HK-2 (cell line): Measurements from ENCODE around the gene ANKRD55.
"Not testable (repeated sequence)": the region's sequence is repeated elsewhere in the genome, so short reads cannot be mapped to it uniquely, and the experiment has no call there.

Experiments used
- DNase-seq: peaks from one replicate; pipeline ENCODE4 v3.0.0-alpha.2; 2018; ENCODE audit not compliant: unreplicated experiment

Gene ANKRD55

GRCh38 chr5:56253126-56253525 lies 20.0 kb upstream of the ANKRD55 start:
- no peak for DNase-seq

DNA sequence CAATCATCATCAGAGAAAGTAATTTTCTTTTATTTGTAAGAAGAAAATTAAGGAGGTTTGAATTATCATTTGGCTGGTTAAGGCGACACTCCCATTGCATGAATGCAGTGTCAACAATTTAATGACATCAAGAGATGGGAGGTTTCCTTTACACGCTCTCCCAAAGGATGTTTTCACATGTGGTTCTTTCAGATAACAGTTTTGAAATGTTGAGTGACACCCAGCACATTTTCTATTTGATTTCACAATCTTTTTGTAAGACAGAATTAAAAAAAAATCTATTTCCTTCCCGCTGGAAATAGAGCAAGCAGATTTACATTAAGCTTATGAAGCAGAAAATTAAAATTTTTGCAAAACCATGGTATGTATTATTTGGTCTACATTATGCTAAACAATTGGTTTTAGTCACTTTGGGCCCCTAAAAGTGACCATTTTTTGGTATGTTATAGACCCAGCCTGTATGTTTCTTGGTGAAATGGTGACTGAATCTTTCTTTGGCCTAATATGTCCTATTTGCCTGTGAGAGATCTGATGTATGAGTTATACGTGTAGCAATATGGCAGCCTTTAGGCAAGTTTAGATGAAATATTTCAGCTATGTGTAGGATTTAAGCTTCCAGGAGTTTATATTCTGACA lies 18.9 kb upstream of the ANKRD55 start:
- DNase-seq: no peak

DNA sequence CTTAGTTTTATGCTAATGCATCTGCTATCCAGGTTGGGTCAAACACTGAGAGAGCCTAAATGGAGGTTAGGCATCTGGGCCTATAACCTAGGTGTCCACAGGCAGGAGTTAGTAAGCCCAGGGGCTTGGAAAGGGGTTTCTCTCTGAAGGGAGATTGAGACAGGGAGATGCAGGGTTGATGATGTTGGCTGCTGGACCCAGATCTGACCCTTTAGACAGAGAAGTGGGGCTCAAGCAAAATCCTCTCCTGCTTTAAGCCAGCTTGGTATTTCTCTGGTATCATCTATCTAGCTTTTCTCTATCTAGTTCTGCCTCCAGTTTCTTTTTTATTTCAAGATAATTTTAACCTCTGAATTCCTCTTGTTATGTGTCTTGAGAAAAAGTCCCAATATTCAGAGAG lies 18.3 kb upstream of the ANKRD55 start:
- no peak for DNase-seq

GRCh38 chr5:56250011-56250410 lies 16.9 kb upstream of the ANKRD55 start:
- DNase-seq: no peak

GRCh38 chr5:56249085-56249484 lies 16.0 kb upstream of the ANKRD55 start:
- DNase-seq: not testable (repeated sequence)

- DNase-seq: no peak
Measured at GRCh38 chr5:56247592-56247991, 14.5 kb upstream of the ANKRD55 start.

GRCh38 chr5:56246769-56247168 lies 13.6 kb upstream of the ANKRD55 start:
- no peak for DNase-seq

DNA sequence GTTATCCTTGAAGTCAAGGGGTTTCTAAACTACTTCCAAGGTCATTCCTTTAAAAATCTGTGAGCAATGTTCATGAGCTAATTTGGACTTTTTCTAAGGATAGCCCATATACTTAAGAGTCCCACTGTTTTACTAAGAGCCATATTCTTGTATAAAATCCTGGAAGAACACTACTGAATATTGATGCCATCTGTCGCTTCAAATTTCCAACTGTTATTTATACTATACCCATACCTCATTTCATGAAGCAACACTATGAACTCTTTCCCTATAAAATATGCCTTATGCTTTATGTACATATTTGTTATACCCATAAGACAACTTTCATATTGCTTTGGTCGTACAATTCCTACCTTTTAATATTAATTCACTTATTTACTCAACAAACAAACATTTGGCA lies 12.4 kb upstream of the ANKRD55 start:
- no peak for DNase-seq

DNA sequence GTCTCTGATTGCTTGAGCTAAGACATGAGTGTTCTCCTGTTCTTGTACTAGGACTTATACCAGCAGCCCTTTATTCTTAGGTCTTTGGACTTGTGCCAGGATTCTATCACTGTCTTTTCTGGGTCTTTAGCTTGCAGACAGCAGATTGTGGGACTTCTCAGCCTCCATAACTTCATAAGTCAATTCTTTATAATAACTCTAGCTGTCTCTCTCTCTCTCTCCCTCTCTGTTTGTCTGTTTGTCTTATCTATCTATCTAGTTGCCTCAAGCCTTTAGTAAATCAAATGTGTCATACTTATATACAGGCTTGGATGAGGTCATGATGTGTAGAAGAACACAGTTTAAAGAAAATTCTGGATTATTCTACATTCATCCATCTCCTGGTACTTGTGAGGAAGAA lies 11.5 kb upstream of the ANKRD55 start:
- no peak for DNase-seq

DNA sequence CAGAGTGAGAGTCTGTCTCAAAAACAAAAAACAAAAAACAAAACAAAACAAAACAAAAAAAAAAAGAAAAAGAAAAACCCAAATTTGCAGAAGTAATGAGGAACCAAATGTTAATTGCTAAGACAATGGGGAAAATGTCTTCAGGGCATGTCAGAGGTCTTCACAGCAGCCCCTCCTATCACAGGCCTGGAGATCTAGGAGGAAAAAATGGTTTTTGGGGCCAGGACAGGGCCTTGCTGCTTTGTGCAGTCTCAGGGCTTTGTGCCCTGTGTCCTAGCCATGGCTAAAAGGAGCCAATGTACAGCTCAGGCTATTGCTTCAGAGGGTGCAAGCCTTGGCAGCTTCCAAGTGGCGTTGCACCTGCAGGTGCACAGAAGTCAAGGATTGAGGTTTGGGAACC lies 9.1 kb upstream of the ANKRD55 start:
- not testable (repeated sequence) for DNase-seq

DNA sequence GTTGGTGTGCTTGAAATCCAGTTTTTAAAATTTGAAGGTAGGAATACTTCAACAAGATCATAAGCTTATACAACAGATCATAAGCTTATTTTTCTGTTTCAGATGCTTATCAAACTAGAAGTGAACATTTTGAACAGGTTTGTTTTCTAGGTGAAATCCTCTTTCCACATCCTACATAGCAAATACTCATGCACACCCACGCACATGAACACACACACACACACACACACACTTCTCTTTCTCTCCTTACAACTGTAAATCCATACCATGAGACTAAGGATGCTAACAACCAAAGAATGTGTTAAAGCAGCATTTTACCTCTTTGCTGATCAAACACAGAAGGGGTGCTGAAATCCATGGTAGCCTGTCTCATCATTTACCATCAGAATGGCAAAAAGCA lies 592 bp downstream of the ANKRD55 start:
- DNase-seq: no peak

DNA sequence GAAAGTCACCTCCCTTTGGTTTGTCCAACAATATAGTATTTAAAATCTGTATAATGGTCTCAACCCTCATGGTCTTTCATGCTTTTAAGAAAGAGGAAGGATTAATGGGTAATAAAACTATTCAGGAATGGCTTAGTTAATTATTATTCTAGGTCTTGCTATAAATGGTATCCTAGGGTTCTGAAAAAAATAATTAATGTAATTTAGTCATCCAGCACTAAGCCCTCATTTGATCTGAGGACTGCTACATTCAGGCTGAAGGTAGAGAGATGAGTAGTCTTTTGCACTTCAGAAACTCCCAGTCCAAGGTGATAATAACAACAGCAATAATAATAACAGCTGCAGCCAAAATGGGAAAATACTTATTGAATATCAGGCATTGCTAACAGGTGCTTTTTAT lies 2.6 kb downstream of the ANKRD55 start:
- DNase-seq: no peak

GRCh38 chr5:56229111-56229510 lies 4.0 kb downstream of the ANKRD55 start:
- no peak for DNase-seq

GRCh38 chr5:56228631-56229030 lies 4.5 kb downstream of the ANKRD55 start:
- DNase-seq: no peak

- DNase-seq: no peak
Measured at GRCh38 chr5:56227691-56228090, 5.4 kb downstream of the ANKRD55 start.

- not testable (repeated sequence) for DNase-seq
Measured at GRCh38 chr5:56223298-56223697, 9.8 kb downstream of the ANKRD55 start.

DNA sequence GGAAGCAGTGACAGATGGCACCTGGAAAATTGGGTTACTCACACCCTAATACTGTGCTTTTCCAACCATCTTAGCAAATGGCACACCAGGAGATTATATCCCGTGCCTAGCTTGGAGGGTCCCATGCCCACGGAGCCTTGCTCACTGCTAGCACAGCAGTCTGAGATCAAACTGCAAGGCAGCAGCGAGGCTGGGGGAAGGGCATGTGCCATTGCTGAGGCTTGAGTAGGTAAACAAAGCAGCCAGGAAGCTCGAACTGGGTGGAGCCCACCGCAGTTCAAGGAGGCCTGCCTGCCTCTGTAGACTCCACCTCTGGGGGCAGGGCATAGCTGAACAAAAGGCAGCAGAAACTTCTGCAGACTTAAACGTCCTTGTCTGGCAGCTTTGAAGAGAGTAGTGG lies 11.5 kb downstream of the ANKRD55 start:
- DNase-seq: not testable (repeated sequence)

GRCh38 chr5:56215019-56215830 lies 17.9 kb downstream of the ANKRD55 start:
- no peak for DNase-seq

DNA sequence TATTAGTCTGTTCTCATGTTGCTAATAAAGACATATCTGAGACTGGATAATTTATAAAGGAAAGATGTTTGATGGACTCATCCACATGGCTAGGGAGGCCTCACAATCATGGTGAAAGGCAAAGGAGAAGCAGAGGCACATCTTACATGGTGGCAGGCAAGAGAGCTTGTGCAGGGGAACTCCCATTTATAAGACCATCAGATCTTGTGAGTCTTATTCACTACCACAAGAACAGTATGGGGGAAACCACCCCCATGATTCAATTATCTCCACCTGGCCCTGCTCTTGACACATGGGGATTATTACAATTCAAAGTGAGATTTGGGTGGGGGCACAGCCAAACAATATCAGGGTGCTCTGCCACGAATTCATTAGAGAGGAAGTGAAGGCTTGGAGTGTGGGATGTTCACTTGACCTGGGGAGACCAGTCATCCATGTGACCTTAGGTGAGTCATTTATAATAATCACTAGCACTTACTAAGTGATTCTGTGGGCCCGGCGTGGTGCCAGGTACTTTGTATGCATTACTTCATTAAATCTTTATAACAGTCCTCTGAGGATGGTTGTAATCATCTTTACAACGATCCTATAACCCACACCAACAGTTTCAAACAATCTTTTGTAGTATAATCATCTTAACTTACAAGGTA lies 19.1 kb downstream of the ANKRD55 start:
- DNase-seq: not testable (repeated sequence)

DNA sequence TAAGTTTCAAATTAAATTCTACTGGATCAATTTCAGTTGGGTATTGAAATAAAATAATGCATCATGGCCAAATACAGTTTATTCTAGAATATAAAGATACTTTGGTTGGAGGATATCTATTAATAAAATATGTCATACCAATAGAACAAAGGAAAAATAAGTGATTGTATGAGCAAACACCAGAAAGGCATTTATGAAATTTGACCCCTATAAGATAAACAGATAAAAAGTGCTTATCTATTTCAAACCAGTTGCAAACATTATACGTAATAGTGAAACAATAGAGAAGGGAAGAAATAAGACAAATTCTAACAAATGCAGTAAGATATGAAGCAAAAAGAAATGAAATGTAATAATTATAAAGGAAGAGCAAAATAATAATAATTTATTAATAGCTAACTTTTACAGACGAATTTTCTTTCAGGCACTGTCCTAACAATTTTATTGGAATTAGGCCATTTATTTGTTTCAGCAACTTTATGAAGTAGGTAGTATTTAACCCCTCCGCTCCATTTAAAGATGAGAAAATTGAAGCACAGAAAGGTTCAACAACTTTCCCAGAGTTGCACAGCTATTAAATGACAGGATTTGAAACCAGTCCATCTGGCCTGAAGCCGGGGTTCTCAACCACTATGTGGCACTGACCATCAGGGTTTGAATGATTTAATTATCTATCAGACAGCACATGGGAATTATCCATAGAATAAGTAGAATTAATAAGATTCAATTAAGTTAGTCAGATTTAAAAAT lies 20.8 kb downstream of the ANKRD55 start:
- no peak for DNase-seq

DNA sequence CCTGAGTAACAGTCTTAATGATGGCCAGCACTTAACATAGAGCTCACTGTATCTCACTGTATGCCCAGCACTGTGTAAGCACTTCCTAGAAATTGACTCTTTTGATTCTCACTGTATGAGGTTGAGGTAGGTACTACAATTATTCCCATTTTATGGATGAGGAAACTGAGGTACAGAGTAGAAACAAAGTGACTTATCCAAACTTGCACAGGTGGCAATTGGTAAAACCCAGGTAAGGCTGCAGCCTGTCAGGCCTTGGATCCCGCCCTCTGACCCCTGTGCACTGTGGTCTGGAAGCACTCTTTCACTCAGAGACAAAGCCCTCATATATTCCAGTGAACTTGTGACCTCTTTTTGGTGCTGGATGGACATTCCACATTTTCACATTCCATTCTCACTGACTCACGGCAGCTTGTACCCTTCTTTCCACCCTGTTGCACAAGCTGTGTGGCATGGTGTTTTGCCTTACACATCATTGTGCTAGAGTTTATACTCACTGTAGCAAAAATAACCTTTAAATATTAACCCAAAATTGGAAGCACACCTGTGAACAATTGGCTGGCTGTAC lies 21.7 kb downstream of the ANKRD55 start:
- peak; percentile 62 for DNase-seq

DNA sequence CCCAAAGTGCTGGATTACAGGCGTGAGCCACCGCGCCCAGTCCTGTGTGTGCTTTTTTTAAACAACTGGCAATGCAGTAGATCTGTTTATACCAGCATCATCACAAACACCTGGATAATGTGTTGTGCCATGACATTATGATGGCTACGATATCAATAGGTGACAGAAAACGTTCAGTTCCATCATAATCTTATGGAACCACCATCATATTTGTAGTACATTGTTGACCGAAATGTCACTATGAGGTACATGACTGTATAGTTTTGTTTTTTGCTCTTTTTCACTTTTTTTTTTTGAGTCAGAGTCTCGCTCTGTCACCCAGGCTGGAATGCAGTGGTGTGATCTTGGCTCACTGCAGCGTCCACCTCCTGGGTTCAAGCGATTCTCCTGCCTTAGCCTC lies 24.4 kb downstream of the ANKRD55 start:
- DNase-seq: no peak
